ENCODE data around the gene LUC7L. TPM values are rescaled to one million over a fixed set of nuclear protein-coding genes. Genes with fewer than 3 reads are reported as not detected.
"Not testable (repeated sequence)": the region's sequence is repeated elsewhere in the genome, so short reads cannot be mapped to it uniquely, and the experiment has no call there.

LUC7L gene
- total RNA-seq, 1 experiment from 2014 or later = 137 TPM

- TF ChIP-seq CTCF (conservative IDR thresholded peaks at IDR 0.05) = no peak
- no peaks in the 10 kb centered on the region for H3K36me3 Mint-ChIP-seq (ENCODE audit: insufficient read depth in 1 of 3, low read depth in 3 of 3)
- Histone ChIP-seq H3K4ac (ENCODE audit: low read depth, low read length) (no peak overlapping the region), H2AK5ac (ENCODE audit: insufficient read length, low read length) (no peak overlapping the region), H3K23ac (ENCODE audit: insufficient read length, low read depth, low read length) (no peak overlapping the region), H2BK120ac (ENCODE audit: low read depth, low read length, poor library complexity, severe bottlenecking) (no peak overlapping the region), H3K56ac (ENCODE audit: insufficient read length, low read depth, low read length) (no peak overlapping the region), H4K8ac (replicated peaks; ENCODE audit: insufficient read length, low read depth, low read length) (no peak overlapping the region), H2BK5ac (ENCODE audit: insufficient read length, low read length) (no peak overlapping the region), H2BK12ac (ENCODE audit: insufficient read length, low read depth, low read length) (no peak overlapping the region), H3K14ac (ENCODE audit: insufficient read depth, low read length) (no peak overlapping the region; the same call in 1 of the 2 replicates), H3K79me1 (ENCODE audit: insufficient read depth, low read depth, low read length, poor library complexity, severe bottlenecking) (no peaks in the 10 kb centered on the region), H2BK15ac (ENCODE audit: low read depth, low read length) (no peak overlapping the region), H3K9ac (ENCODE audit: extremely low read depth, insufficient read length, low read length) (no peak overlapping the region), H3K18ac (ENCODE audit: insufficient read length, low read depth, low read length) (no peak overlapping the region), H3T11ph (ENCODE audit: low read length) (no peak overlapping the region), H3K4me2 (ENCODE audit: insufficient read depth, insufficient read length, low read length) (no peak overlapping the region), H2BK20ac (ENCODE audit: low read depth, low read length, poor library complexity, severe bottlenecking) (no peak overlapping the region), H4K91ac (ENCODE audit: insufficient read length, low read depth, low read length) (no peak overlapping the region), H4K5ac (ENCODE audit: insufficient read length, low read depth, low read length) (no peak overlapping the region), H3K23me2 (ENCODE audit: insufficient read length, low read depth, low read length, poor library complexity, severe bottlenecking) (peaks cover 8% of the 10 kb centered on the region), H3K4me1 (ENCODE audit: insufficient read depth, low read length) (no peaks in the 10 kb centered on the region), H3K79me2 (ENCODE audit: insufficient read depth, low read length) (no peaks in the 10 kb centered on the region), H2AFZ (ENCODE audit: low read length) (no peak overlapping the region), H3K27ac (ENCODE audit: insufficient read length, low read depth, low read length) (no peak overlapping the region), H4K20me1 (ENCODE audit: control insufficient read depth, insufficient read depth, insufficient read length) (no peaks in the 10 kb centered on the region), H3K27me3 (ENCODE audit: insufficient read depth, low read length) (peaks cover 9% of the 10 kb centered on the region; the same call in 1 of the 2 replicates), H3K9me3 (ENCODE audit: control insufficient read depth, low read depth, low read length) (no peaks in the 10 kb centered on the region)
- peaks cover 67% of the 10 kb centered on the region for H3K27me3 Mint-ChIP-seq (ENCODE audit: low read depth)
- peaks cover 4 to 7% of the 10 kb centered on the region in 2 experiments for H3K4me1 Mint-ChIP-seq
- no peak for DNase-seq
- peaks cover 0 to 2% of the 10 kb centered on the region in 2 experiments; a peak in 2 of 5 replicates for H3K9me3 Mint-ChIP-seq
- no peak overlapping the region for H3K27ac Mint-ChIP-seq
- no peak overlapping the region for H3K4me3 Mint-ChIP-seq
- WGBS (ENCODE audit: extremely low coverage, insufficient read length, low lambda C conversion rate) = no CpG with 5 or more reads among the region's 18 CpGs
Measured at GRCh38 chr16:160691-161190, 68.5 kb downstream of the LUC7L start.

- H4K8ac ChIP-seq (replicated peaks; ENCODE audit: insufficient read length, low read depth, low read length); H3K36me3 Mint-ChIP-seq (ENCODE audit: insufficient read depth in 1 of 3, low read depth in 3 of 3); DNase-seq; H2BK12ac ChIP-seq (ENCODE audit: insufficient read length, low read depth, low read length); H3K23ac ChIP-seq (ENCODE audit: insufficient read length, low read depth, low read length); H3T11ph ChIP-seq (ENCODE audit: low read length); H3K79me1 ChIP-seq (ENCODE audit: insufficient read depth, low read depth, low read length, poor library complexity, severe bottlenecking); H3K18ac ChIP-seq (ENCODE audit: insufficient read length, low read depth, low read length); H4K20me1 ChIP-seq (ENCODE audit: control insufficient read depth, insufficient read depth, insufficient read length); H3K27me3 ChIP-seq (ENCODE audit: insufficient read depth, low read length); H3K79me2 ChIP-seq (ENCODE audit: insufficient read depth, low read length); H4K91ac ChIP-seq (ENCODE audit: insufficient read length, low read depth, low read length); H3K27ac ChIP-seq (ENCODE audit: insufficient read length, low read depth, low read length); H3K4me3 Mint-ChIP-seq; H3K23me2 ChIP-seq (ENCODE audit: insufficient read length, low read depth, low read length, poor library complexity, severe bottlenecking); H3K9ac ChIP-seq (ENCODE audit: extremely low read depth, insufficient read length, low read length); H3K9me3 ChIP-seq (ENCODE audit: control insufficient read depth, low read depth, low read length); H2BK15ac ChIP-seq (ENCODE audit: low read depth, low read length); H3K27ac Mint-ChIP-seq; H3K4me1 Mint-ChIP-seq; H2AFZ ChIP-seq (ENCODE audit: low read length); H4K5ac ChIP-seq (ENCODE audit: insufficient read length, low read depth, low read length); H3K4me1 ChIP-seq (ENCODE audit: insufficient read depth, low read length); H3K9me3 Mint-ChIP-seq; H2AK5ac ChIP-seq (ENCODE audit: insufficient read length, low read length); H2BK20ac ChIP-seq (ENCODE audit: low read depth, low read length, poor library complexity, severe bottlenecking); H2BK5ac ChIP-seq (ENCODE audit: insufficient read length, low read length); H3K56ac ChIP-seq (ENCODE audit: insufficient read length, low read depth, low read length); H3K4me2 ChIP-seq (ENCODE audit: insufficient read depth, insufficient read length, low read length); H3K14ac ChIP-seq (ENCODE audit: insufficient read depth, low read length); H2BK120ac ChIP-seq (ENCODE audit: low read depth, low read length, poor library complexity, severe bottlenecking); H3K4ac ChIP-seq (ENCODE audit: low read depth, low read length): not testable (repeated sequence)
- no CpG with 5 or more reads among the region's 20 CpGs for WGBS (ENCODE audit: extremely low coverage, insufficient read length, low lambda C conversion rate)
- H3K27me3 Mint-ChIP-seq (ENCODE audit: low read depth) = peaks cover 67% of the 10 kb centered on the region
Measured at GRCh38 chr16:160242-160641, 69.0 kb downstream of the LUC7L start.
